Measurements from ENCODE around the gene SMOC1.

The SMOC1 gene

GRCh38 chr14:69863083-69863482, 16.1 kb upstream of the SMOC1 start:
- no peak for DNase-seq (ENCODE audit: low spot score)

- DNase-seq (ENCODE audit: low spot score) = no peak
These were observed 13.4 kb upstream of the SMOC1 start for GRCh38 chr14:69865701-69866365.

GRCh38 chr14:69868363-69868963, 10.8 kb upstream of the SMOC1 start:
- no peak for DNase-seq (ENCODE audit: low spot score)

- DNase-seq (ENCODE audit: low spot score) = no peak
These were observed 8.6 kb upstream of the SMOC1 start for GRCh38 chr14:69870613-69871012.

- DNase-seq (ENCODE audit: low spot score) = no peak
These were observed 5.1 kb upstream of the SMOC1 start for GRCh38 chr14:69873877-69874780.

GRCh38 chr14:69876221-69876847, 2.9 kb upstream of the SMOC1 start:
- no peak for DNase-seq (ENCODE audit: low spot score)

- DNase-seq (ENCODE audit: low spot score) = no peak
These were observed 2.3 kb upstream of the SMOC1 start for GRCh38 chr14:69876848-69877306.

- peak; percentile 8 for DNase-seq (ENCODE audit: low spot score)
These were observed 1.7 kb upstream of the SMOC1 start for GRCh38 chr14:69877492-69877891.

- no peak for DNase-seq (ENCODE audit: low spot score)
These were observed 965 bp upstream of the SMOC1 start for GRCh38 chr14:69878251-69878650.

GRCh38 chr14:69880044-69880487, 850 bp downstream of the SMOC1 start:
- DNase-seq (ENCODE audit: low spot score) = no peak

GRCh38 chr14:69880893-69881292, 1.7 kb downstream of the SMOC1 start:
- no peak for DNase-seq (ENCODE audit: low spot score)

- no peak for DNase-seq (ENCODE audit: low spot score)
These were observed 3.1 kb downstream of the SMOC1 start for GRCh38 chr14:69882116-69882864.

- no peak for DNase-seq (ENCODE audit: low spot score)
These were observed 3.7 kb downstream of the SMOC1 start for GRCh38 chr14:69882915-69883314.

- DNase-seq (ENCODE audit: low spot score) = no peak
These were observed 7.4 kb downstream of the SMOC1 start for GRCh38 chr14:69886453-69887242.

- DNase-seq (ENCODE audit: low spot score) = no peak
These were observed 8.8 kb downstream of the SMOC1 start for GRCh38 chr14:69887740-69888657.

- no peak for DNase-seq (ENCODE audit: low spot score)
These were observed 12.2 kb downstream of the SMOC1 start for GRCh38 chr14:69891422-69891821.

- no peak for DNase-seq (ENCODE audit: low spot score)
These were observed 15.9 kb downstream of the SMOC1 start for GRCh38 chr14:69895109-69895508.

- no peak for DNase-seq (ENCODE audit: low spot score)
These were observed 16.9 kb downstream of the SMOC1 start for GRCh38 chr14:69896080-69896479.

GRCh38 chr14:69896972-69897371, 17.8 kb downstream of the SMOC1 start:
- no peak for DNase-seq (ENCODE audit: low spot score)

GRCh38 chr14:69900603-69901002, 21.4 kb downstream of the SMOC1 start:
- no peak for DNase-seq (ENCODE audit: low spot score)

Data from NAMALWA (cell line).